HepG2 (cell line): ENCODE results near the gene VEZF1. TPM values are rescaled to one million over a fixed set of nuclear protein-coding genes. Genes with fewer than 3 reads are reported as not detected.

Experiments
- FOXK2 ChIP-seq: fragments of 450-650 bp; IDR thresholded peaks from 2 replicates; pipeline ENCODE4 v1.6.1; 2016
- KLF11 ChIP-seq: IDR thresholded peaks from 2 replicates; pipeline ENCODE4 v1.6.1; 2016; ENCODE audit warnings: missing compliant biosample characterization
- SALL2 ChIP-seq: sonication (generic); formaldehyde crosslinking; IDR thresholded peaks from 2 replicates; pipeline ENCODE4 v1.8.1; 2023; ENCODE audit warnings: mild to moderate bottlenecking, missing genetic modification reagents, inconsistent platforms
- SIN3B ChIP-seq: fragments of 150-350 bp; IDR thresholded peaks from 2 replicates; pipeline ENCODE4 v1.6.1; 2014; ENCODE audit warnings: low read length
- SMC3 ChIP-seq: IDR thresholded peaks from 2 replicates; pipeline ENCODE4 v1.6.1; 2011; ENCODE audit warnings: low read length, improper control_type of control experiment
- TBP ChIP-seq: sonication (generic); formaldehyde crosslinking; IDR thresholded peaks from 2 replicates; pipeline ENCODE4 v1.5.0; 2020; ENCODE audit warnings: missing genetic modification reagents
- TCF7L2 ChIP-seq: IDR thresholded peaks from 2 replicates; pipeline ENCODE4 v1.6.1; 2011; ENCODE audit warnings: mild to moderate bottlenecking, low read depth, low read length, moderate library complexity
- YY1 ChIP-seq: IDR thresholded peaks from 2 replicates; pipeline ENCODE4 v1.6.1; 2011; ENCODE audit warnings: low read length, low read depth, moderate library complexity, mild to moderate bottlenecking; ENCODE audit not compliant: insufficient read depth, insufficient replicate concordance
- ZNF331 ChIP-seq: sonication (generic); formaldehyde crosslinking; IDR thresholded peaks from 2 replicates; pipeline ENCODE4 v1.4.0; 2020; ENCODE audit warnings: missing genetic modification reagents
- ZNF33B ChIP-seq: sonication (generic); formaldehyde crosslinking; IDR thresholded peaks from 2 replicates; pipeline ENCODE4 v1.5.1; 2020; ENCODE audit warnings: mild to moderate bottlenecking, missing genetic modification reagents
- ZNF564 ChIP-seq: sonication (generic); formaldehyde crosslinking; IDR thresholded peaks from 2 replicates; pipeline ENCODE4 v1.8.1; 2023; ENCODE audit warnings: mild to moderate bottlenecking, missing genetic modification reagents
- ZNF644 ChIP-seq: IDR thresholded peaks from 2 replicates; pipeline ENCODE4 v1.6.1; 2016; ENCODE audit warnings: low read depth
- ZNF746 ChIP-seq: sonication (generic); formaldehyde crosslinking; IDR thresholded peaks from 2 replicates; pipeline ENCODE4 v1.8.0; 2022; ENCODE audit warnings: mild to moderate bottlenecking, missing genetic modification reagents
- ZNF788 ChIP-seq: sonication (generic); formaldehyde crosslinking; IDR thresholded peaks from 2 replicates; pipeline ENCODE4 v1.5.0; 2020; ENCODE audit warnings: mild to moderate bottlenecking, missing genetic modification reagents, borderline replicate concordance
- polyA plus RNA-seq, 8 experiments: library from polyadenylated mRNA; depleted of rRNA in 3 of 8; stranded (reverse) in 7 of 8; unstranded in 1 of 8; fragments of >200 nt; fragmentation: Illumina TruSeq in 4 of 8; extraction: Trizol in 4 of 8; gene quantifications; 2 replicates each; pipeline versions ENCODE4 v1.2.1 to v1.2.3, GENCODE V29; 2011 to 2016; ENCODE audit warnings: low read depth in 4 of 8, missing spikeins in 1 of 8, mixed read lengths in 1 of 8; ENCODE audit not compliant: insufficient read depth in 1 of 8
- total RNA-seq, 5 experiments: library from RNA; depleted of rRNA; stranded (reverse); fragments of >200 nt; fragmentation: Illumina TruSeq; extraction: Trizol; gene quantifications; 2 replicates each; pipeline ENCODE4 v1.2.3, GENCODE V29; 2016; ENCODE audit warnings: low read depth in 1 of 5
- TF ChIP-seq, protein P1 (sequence below): sonication (generic); formaldehyde crosslinking; IDR thresholded peaks from 2 replicates; pipeline ENCODE4 v1.5.0; 2020; ENCODE audit warnings: missing genetic modification reagents
- TF ChIP-seq, protein P2 (sequence below): sonication (generic); formaldehyde crosslinking; IDR thresholded peaks from 2 replicates; pipeline ENCODE4 v1.8.0; 2022; ENCODE audit warnings: mild to moderate bottlenecking, missing genetic modification reagents, borderline replicate concordance
- TF ChIP-seq, protein P3 (sequence below): sonication (generic); formaldehyde crosslinking; IDR thresholded peaks from 2 replicates; pipeline ENCODE4 v1.4.0; 2020; ENCODE audit warnings: missing genetic modification reagents, borderline replicate concordance
- TF ChIP-seq, protein P4 (sequence below): sonication (generic); formaldehyde crosslinking; IDR thresholded peaks from 2 replicates; pipeline ENCODE4 v1.5.1; 2020; ENCODE audit warnings: missing genetic modification reagents, mild to moderate bottlenecking, borderline replicate concordance
- TF ChIP-seq, protein P5 (sequence below): sonication (generic); formaldehyde crosslinking; IDR thresholded peaks from 2 replicates; pipeline ENCODE4 v1.4.0; 2020; ENCODE audit warnings: missing genetic modification reagents; ENCODE audit errors: not compliant biosample characterization

VEZF1 gene
- total and polyA plus RNA-seq, 2 of the 13 experiments (the other 11 are each of a cell fraction or from before 2014, with no cell fraction given): 45.9 to 49.7 TPM

DNA sequence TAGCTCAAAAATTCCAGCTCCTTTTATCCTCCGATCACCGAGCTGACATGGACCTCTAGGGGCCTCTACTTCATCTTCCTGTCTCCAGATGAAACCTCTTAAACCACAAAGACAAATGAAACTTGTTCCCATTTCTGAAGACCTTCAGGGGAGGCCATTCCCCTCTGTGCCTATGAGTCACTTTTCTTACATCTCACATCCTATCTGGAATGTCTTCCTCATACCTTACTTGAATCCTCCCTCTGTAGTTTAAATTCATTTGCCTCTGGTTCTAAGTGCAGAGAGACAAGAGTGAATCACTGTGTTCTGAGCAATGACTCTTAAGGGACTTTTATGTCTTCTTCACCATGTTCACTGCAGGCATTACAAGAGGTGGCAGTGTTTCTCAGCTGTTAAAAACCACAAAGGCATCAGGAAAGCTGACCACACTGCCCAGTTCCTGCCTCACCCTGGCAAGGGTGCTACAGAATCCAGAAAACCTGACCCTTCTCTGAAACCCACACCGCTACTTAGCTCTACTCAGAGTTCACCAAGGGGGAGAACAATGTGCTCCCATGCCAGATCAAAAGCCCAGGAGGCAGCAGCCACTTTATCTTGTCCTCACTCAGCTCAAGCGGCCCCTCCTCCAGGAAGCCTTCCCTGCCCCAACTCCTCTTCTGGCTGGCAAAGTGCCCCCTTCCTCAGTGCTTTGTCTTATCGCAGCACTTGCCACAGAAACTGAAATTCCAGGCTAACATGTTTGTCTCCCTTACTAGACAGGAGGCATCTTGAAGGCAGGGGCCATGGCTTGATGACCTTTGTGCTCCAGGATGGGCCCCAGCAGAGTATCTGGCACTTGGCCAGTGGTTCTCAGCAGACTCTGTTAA is 39.3 kb downstream of the VEZF1 start (continued):
- TF ChIP-seq, protein P1, sequence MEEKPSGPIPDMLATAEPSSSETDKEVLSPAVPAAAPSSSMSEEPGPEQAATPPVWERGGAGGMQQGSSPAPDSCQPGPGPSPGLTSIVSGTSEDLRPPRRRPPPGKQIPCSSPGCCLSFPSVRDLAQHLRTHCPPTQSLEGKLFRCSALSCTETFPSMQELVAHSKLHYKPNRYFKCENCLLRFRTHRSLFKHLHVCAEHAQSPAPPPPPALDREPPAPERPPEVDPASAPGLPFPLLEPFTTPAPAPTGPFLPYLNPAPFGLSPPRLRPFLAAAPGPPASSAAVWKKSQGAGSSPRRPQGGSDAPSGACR: no peak
- TF ChIP-seq SALL2 (CRISPR knock-in tag) (no peak), KLF11 (no peak), SMC3 (no peak), ZNF788 (CRISPR knock-in tag) (peak; percentile 43; the same call in 1 of the 2 replicates), YY1 (peak; percentile 22), ZNF331 (CRISPR knock-in tag) (0 out of 2 replicates have a peak, but pooled peaks have one; percentile 19), ZNF33B (CRISPR knock-in tag) (no peak), TCF7L2 (no peak), ZNF644 (CRISPR knock-in tag) (0 out of 2 replicates have a peak, but pooled peaks have one; percentile 12), TBP (CRISPR knock-in tag) (no peak), ZNF564 (CRISPR knock-in tag) (no peak), ZNF746 (no peak), FOXK2 (no peak), SIN3B (no peak)
- TF ChIP-seq, protein P2, sequence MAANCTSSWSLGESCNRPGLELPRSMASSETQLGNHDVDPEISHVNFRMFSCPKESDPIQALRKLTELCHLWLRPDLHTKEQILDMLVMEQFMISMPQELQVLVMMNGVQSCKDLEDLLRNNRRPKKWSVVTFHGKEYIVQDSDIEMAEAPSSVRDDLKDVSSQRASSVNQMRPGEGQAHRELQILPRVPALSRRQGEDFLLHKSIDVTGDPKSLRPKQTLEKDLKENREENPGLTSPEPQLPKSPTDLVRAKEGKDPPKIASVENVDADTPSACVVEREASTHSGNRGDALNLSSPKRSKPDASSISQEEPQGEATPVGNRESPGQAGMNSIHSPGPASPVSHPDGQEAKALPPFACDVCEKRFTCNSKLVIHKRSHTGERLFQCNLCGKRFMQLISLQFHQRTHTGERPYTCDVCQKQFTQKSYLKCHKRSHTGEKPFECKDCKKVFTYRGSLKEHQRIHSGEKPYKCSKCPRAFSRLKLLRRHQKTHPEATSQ (CRISPR knock-in tag): no peak
- TF ChIP-seq, protein P3, sequence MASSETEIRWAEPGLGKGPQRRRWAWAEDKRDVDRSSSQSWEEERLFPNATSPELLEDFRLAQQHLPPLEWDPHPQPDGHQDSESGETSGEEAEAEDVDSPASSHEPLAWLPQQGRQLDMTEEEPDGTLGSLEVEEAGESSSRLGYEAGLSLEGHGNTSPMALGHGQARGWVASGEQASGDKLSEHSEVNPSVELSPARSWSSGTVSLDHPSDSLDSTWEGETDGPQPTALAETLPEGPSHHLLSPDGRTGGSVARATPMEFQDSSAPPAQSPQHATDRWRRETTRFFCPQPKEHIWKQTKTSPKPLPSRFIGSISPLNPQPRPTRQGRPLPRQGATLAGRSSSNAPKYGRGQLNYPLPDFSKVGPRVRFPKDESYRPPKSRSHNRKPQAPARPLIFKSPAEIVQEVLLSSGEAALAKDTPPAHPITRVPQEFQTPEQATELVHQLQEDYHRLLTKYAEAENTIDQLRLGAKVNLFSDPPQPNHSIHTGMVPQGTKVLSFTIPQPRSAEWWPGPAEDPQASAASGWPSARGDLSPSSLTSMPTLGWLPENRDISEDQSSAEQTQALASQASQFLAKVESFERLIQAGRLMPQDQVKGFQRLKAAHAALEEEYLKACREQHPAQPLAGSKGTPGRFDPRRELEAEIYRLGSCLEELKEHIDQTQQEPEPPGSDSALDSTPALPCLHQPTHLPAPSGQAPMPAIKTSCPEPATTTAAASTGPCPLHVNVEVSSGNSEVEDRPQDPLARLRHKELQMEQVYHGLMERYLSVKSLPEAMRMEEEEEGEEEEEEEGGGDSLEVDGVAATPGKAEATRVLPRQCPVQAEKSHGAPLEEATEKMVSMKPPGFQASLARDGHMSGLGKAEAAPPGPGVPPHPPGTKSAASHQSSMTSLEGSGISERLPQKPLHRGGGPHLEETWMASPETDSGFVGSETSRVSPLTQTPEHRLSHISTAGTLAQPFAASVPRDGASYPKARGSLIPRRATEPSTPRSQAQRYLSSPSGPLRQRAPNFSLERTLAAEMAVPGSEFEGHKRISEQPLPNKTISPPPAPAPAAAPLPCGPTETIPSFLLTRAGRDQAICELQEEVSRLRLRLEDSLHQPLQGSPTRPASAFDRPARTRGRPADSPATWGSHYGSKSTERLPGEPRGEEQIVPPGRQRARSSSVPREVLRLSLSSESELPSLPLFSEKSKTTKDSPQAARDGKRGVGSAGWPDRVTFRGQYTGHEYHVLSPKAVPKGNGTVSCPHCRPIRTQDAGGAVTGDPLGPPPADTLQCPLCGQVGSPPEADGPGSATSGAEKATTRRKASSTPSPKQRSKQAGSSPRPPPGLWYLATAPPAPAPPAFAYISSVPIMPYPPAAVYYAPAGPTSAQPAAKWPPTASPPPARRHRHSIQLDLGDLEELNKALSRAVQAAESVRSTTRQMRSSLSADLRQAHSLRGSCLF (CRISPR knock-in tag): no peak
- TF ChIP-seq, protein P4, sequence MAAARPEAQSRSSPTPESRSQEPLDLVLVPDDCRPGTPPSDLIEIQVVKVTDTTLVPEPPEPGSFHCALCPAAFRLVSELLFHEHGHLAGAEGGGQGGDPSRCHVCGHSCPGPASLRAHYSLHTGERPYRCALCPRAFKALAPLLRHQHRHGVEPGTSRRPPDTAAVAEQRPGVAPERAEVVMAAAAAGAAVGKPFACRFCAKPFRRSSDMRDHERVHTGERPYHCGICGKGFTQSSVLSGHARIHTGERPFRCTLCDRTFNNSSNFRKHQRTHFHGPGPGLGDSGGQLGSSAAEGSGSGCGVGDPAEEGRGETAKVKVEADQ (CRISPR knock-in tag): 0 out of 2 replicates have a peak, but pooled peaks have one; percentile 38
- TF ChIP-seq, protein P5, sequence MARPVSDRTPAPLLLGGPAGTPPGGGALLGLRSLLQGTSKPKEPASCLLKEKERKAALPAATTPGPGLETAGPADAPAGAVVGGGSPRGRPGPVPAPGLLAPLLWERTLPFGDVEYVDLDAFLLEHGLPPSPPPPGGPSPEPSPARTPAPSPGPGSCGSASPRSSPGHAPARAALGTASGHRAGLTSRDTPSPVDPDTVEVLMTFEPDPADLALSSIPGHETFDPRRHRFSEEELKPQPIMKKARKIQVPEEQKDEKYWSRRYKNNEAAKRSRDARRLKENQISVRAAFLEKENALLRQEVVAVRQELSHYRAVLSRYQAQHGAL (CRISPR knock-in tag): no peak
